ENCODE measurements around the gene LDAH.

The LDAH gene

DNA sequence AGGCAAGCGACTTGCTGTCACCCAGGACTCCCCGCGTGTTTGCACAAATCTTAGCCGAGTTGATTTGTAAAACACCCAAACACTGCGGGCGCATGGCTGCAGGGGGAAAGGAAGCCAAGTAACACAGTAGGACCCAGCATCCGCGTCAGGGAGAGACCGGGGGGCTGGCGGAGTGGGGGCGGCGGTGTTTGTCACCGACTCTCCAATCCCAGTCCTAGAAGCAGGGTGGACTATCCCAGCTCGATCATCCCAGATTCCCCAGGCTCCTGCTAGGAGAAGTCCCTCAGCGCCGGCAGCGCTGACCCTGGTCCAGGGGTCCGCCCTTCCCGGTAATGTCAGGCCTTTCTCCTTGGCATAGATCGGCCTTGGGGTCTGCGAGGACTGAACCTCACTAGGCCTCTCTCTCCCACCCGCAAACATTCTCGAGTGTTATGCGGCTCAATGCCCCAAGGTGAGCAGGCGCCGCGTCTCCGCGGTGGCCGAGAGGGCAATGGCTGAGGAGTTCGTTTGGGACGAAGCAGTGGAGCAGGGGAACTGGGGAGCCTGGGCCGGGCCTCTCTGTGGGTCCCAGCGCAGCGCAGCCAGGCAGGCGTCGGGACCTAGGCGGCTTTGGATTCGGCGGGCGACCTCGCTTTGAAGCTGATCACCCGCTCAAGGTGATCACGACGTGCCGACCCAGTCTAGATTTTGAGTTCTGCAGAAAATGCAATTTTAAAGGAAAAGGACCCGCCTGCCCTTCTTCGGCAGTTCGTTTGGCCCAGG is 157.5 kb downstream of the LDAH start:
- H3K36me3 ChIP-seq (ENCODE audit: insufficient read depth, low read length): no peaks in the 10 kb centered on the region
- no peak overlapping the region for H3K27ac ChIP-seq (ENCODE audit: low read length)
- DNase-seq (no peak), ATAC-seq (ENCODE audit: insufficient read depth, low read depth) (no peak)
- H4K20me1 ChIP-seq (ENCODE audit: insufficient read depth, low read length): no peaks in the 10 kb centered on the region
- no peaks in the 10 kb centered on the region for H3K79me2 ChIP-seq (ENCODE audit: insufficient read depth, low read length)
- H3K4me2 ChIP-seq (ENCODE audit: insufficient read depth, low read length): no peak overlapping the region
- no peaks in the 10 kb centered on the region for H3K4me1 ChIP-seq (ENCODE audit: insufficient read depth, low read length)
- no peak overlapping the region for H2AFZ ChIP-seq (ENCODE audit: low read depth, low read length)
- no peaks in the 10 kb centered on the region for H3K9me3 ChIP-seq (ENCODE audit: insufficient read depth, low read length, severe bottlenecking)
- H3K9ac ChIP-seq (ENCODE audit: low read depth, low read length): no peak overlapping the region
- TF ChIP-seq, protein P1, sequence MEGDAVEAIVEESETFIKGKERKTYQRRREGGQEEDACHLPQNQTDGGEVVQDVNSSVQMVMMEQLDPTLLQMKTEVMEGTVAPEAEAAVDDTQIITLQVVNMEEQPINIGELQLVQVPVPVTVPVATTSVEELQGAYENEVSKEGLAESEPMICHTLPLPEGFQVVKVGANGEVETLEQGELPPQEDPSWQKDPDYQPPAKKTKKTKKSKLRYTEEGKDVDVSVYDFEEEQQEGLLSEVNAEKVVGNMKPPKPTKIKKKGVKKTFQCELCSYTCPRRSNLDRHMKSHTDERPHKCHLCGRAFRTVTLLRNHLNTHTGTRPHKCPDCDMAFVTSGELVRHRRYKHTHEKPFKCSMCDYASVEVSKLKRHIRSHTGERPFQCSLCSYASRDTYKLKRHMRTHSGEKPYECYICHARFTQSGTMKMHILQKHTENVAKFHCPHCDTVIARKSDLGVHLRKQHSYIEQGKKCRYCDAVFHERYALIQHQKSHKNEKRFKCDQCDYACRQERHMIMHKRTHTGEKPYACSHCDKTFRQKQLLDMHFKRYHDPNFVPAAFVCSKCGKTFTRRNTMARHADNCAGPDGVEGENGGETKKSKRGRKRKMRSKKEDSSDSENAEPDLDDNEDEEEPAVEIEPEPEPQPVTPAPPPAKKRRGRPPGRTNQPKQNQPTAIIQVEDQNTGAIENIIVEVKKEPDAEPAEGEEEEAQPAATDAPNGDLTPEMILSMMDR (IDR thresholded peaks at IDR 0.05; ENCODE audit: borderline replicate concordance, extremely low read depth, low read length, poor library complexity, severe bottlenecking): no peak
- no peak for TF ChIP-seq EZH2 (IDR thresholded peaks at IDR 0.05; ENCODE audit: borderline replicate concordance, low read depth, low read length, severe bottlenecking)
- no peaks in the 10 kb centered on the region for H3K27me3 ChIP-seq (ENCODE audit: insufficient read depth, low read length, poor library complexity)
- no peak overlapping the region for H3K4me3 ChIP-seq (ENCODE audit: low read depth in 1 of 2, low read length in 2 of 2)

DNA sequence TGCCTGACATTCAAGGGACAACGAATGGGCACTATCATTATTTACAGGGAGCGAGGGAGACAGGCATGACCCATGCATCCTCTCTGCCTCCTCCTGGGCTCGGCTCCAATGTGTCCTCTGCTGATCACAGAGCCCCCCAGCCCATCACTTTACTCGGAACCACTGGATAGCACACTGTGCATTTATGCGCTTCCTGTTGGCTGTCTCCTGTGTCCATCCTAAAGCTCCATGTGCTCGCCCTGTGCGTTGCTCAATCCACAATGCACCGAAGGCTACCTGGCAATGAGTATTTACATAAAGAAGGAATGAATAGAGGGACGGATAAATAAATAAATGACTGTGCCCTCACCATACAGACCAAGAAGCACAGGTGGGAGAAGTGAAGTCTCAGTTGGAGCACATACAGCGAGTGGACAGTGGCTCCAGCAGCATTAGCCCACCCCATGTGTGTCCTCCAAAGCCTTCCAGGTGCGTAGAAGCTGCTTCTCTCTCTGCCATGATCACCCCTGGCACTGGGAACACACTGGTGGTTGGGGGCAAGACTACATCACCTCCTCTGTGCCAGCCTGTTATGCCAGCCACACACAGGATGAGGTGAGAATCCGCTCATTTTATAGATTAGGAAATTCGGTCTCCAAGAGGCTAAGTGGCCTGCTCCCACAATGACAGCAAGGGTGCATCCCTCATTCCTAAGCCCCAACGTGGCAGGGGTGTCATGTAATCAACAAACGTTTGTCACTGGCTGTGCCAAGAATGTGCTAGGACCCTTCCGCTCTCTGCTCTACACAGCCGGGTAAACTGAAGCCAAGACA is 158.3 kb downstream of the LDAH start:
- Histone ChIP-seq H3K27ac (ENCODE audit: low read length) (no peak overlapping the region), H3K4me2 (ENCODE audit: insufficient read depth, low read length) (no peak overlapping the region), H3K27me3 (ENCODE audit: insufficient read depth, low read length, poor library complexity) (no peaks in the 10 kb centered on the region), H2AFZ (ENCODE audit: low read depth, low read length) (no peak overlapping the region), H3K36me3 (ENCODE audit: insufficient read depth, low read length) (no peaks in the 10 kb centered on the region), H3K9ac (ENCODE audit: low read depth, low read length) (no peak overlapping the region), H3K4me1 (ENCODE audit: insufficient read depth, low read length) (no peaks in the 10 kb centered on the region), H3K9me3 (ENCODE audit: insufficient read depth, low read length, severe bottlenecking) (no peaks in the 10 kb centered on the region), H4K20me1 (ENCODE audit: insufficient read depth, low read length) (no peaks in the 10 kb centered on the region), H3K4me3 (ENCODE audit: low read depth in 1 of 2, low read length in 2 of 2) (no peak overlapping the region), H3K79me2 (ENCODE audit: insufficient read depth, low read length) (no peaks in the 10 kb centered on the region)
- TF ChIP-seq EZH2 (IDR thresholded peaks at IDR 0.05; ENCODE audit: borderline replicate concordance, low read depth, low read length, severe bottlenecking): no peak
- TF ChIP-seq, protein P1 (IDR thresholded peaks at IDR 0.05; ENCODE audit: borderline replicate concordance, extremely low read depth, low read length, poor library complexity, severe bottlenecking): no peak
- ATAC-seq (ENCODE audit: insufficient read depth, low read depth) (no peak), DNase-seq (no peak)

DNA sequence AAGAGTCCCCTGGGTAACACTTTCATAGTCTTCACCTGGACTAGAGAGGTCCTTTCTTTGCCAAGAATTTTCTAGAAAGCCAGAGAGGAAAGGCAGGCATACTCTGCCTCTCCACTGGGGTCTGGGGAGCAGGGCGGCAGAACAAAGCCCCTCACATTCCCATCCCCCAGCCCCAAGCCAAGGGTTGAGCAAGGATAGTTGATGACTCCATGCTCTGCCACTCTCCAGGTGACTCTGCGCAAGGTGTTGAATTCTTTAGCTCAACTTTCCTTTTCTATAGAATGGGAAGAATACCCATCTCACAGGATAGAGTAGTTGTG is 158.9 kb downstream of the LDAH start:
- H3K27ac ChIP-seq (ENCODE audit: low read length): no peak overlapping the region
- no peaks in the 10 kb centered on the region for H4K20me1 ChIP-seq (ENCODE audit: insufficient read depth, low read length)
- no peak for DNase-seq
- H3K9ac ChIP-seq (ENCODE audit: low read depth, low read length): no peak overlapping the region
- H3K4me1 ChIP-seq (ENCODE audit: insufficient read depth, low read length): no peaks in the 10 kb centered on the region
- H3K4me3 ChIP-seq (ENCODE audit: low read depth in 1 of 2, low read length in 2 of 2): no peak overlapping the region
- H3K4me2 ChIP-seq (ENCODE audit: insufficient read depth, low read length): no peak overlapping the region
- H3K36me3 ChIP-seq (ENCODE audit: insufficient read depth, low read length): no peaks in the 10 kb centered on the region
- H3K27me3 ChIP-seq (ENCODE audit: insufficient read depth, low read length, poor library complexity): no peaks in the 10 kb centered on the region
- ATAC-seq (ENCODE audit: insufficient read depth, low read depth): no peak
- H2AFZ ChIP-seq (ENCODE audit: low read depth, low read length): no peak overlapping the region
- no peaks in the 10 kb centered on the region for H3K79me2 ChIP-seq (ENCODE audit: insufficient read depth, low read length)
- H3K9me3 ChIP-seq (ENCODE audit: insufficient read depth, low read length, severe bottlenecking): no peaks in the 10 kb centered on the region
- TF ChIP-seq EZH2 (IDR thresholded peaks at IDR 0.05; ENCODE audit: borderline replicate concordance, low read depth, low read length, severe bottlenecking): no peak
- TF ChIP-seq, protein P1 (IDR thresholded peaks at IDR 0.05; ENCODE audit: borderline replicate concordance, extremely low read depth, low read length, poor library complexity, severe bottlenecking): no peak

All from DND-41 (cell line).